LNCaP clone FGC (cell line): ENCODE data around the gene IGLL1.
"Not testable (repeated sequence)": the region's sequence is repeated elsewhere in the genome, so short reads cannot be mapped to it uniquely, and the experiment has no call there.

Source experiments
- DNase-seq: peaks from one replicate; pipeline ENCODE4 v3.0.0-alpha.2; 2011; ENCODE audit warnings: low read depth
- H3K4me3 ChIP-seq: 2 replicates; pipeline ENCODE4 v1.5.1; 2011; ENCODE audit warnings: mild to moderate bottlenecking, low read depth, low read length, control low read depth
- TF ChIP-seq, protein P1 (sequence below): IDR thresholded peaks from 2 replicates; pipeline ENCODE4 v1.5.1; 2012; ENCODE audit warnings: mild to moderate bottlenecking; ENCODE audit not compliant: control insufficient read depth, insufficient read depth; ENCODE audit errors: extremely low read depth

The IGLL1 gene

GRCh38 chr22:23580576-23581259 lies 628 bp upstream of the IGLL1 start:
- no peak overlapping the region for H3K4me3 ChIP-seq
- DNase-seq: no peak
- TF ChIP-seq, protein P1, sequence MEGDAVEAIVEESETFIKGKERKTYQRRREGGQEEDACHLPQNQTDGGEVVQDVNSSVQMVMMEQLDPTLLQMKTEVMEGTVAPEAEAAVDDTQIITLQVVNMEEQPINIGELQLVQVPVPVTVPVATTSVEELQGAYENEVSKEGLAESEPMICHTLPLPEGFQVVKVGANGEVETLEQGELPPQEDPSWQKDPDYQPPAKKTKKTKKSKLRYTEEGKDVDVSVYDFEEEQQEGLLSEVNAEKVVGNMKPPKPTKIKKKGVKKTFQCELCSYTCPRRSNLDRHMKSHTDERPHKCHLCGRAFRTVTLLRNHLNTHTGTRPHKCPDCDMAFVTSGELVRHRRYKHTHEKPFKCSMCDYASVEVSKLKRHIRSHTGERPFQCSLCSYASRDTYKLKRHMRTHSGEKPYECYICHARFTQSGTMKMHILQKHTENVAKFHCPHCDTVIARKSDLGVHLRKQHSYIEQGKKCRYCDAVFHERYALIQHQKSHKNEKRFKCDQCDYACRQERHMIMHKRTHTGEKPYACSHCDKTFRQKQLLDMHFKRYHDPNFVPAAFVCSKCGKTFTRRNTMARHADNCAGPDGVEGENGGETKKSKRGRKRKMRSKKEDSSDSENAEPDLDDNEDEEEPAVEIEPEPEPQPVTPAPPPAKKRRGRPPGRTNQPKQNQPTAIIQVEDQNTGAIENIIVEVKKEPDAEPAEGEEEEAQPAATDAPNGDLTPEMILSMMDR: no peak

- TF ChIP-seq, protein P1: no peak
- no peak for DNase-seq
Measured at GRCh38 chr22:23579280-23579679, 810 bp downstream of the IGLL1 start.

GRCh38 chr22:23578306-23578705 lies 1.8 kb downstream of the IGLL1 start:
- no peak for DNase-seq
- TF ChIP-seq, protein P1: no peak
- no peak overlapping the region for H3K4me3 ChIP-seq

More at GRCh38 chr22:23579280-23579679, 810 bp downstream of the IGLL1 start:
- no peak overlapping the region for H3K4me3 ChIP-seq

GRCh38 chr22:23576681-23577080 lies 3.4 kb downstream of the IGLL1 start:
- H3K4me3 ChIP-seq: no peak overlapping the region
- no peak for DNase-seq
- TF ChIP-seq, protein P1: no peak

GRCh38 chr22:23575601-23576000 lies 4.5 kb downstream of the IGLL1 start:
- no peak for DNase-seq
- H3K4me3 ChIP-seq: no peak overlapping the region
- TF ChIP-seq, protein P1: no peak

- H3K4me3 ChIP-seq: no peak overlapping the region
- DNase-seq: no peak
- TF ChIP-seq, protein P1: no peak
Measured at GRCh38 chr22:23574877-23575276, 5.2 kb downstream of the IGLL1 start.

GRCh38 chr22:23574371-23574811 lies 5.7 kb downstream of the IGLL1 start:
- TF ChIP-seq, protein P1: no peak
- no peak overlapping the region for H3K4me3 ChIP-seq
- no peak for DNase-seq

DNA sequence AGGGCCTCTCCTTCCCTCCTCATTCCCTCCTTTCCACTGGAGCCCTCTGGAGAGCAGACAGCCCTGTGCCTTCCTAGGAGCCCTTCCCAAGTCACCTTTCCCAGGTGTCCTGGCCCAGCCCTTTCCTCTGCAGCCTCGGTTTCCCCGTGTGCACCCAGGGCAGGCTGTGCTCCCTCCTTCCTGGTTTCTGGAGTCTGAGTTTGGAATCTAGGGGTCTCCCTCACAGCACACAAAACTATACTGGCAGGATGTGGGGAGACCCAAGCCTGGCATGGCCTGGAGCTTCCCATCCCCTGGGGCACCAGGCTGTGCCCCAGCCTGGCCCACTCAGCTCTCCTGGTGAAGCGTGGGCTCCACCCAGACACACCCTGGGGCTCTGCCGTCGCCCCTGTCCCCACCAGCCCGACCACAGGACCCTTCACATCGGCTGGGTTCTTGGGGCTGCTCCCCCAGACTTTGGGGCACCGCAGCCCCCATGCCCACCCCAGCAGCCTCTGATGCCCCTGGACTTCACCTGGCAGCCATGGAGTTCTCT lies 6.3 kb downstream of the IGLL1 start:
- not testable (repeated sequence) for DNase-seq, H3K4me3 ChIP-seq

DNA sequence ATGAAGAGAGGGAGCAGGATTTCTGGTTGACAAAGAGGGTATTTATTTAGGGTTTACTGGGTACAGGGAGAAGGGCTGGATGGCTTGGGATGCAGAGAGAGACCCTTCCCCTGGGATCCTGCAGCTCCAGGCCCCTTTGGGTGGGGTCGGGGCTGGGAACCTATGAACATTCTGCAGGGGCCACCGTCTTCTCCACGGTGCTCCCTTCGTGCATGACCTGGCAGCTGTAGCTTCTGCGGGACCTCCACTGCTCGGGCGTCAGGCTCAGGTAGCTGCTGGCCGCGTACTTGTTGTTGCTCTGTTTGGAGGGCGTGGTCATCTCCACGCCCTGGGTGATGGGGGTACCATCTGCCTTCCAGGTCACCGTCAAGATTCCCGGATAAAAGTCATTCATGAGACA lies 7.0 kb downstream of the IGLL1 start:
- DNase-seq, H3K4me3 ChIP-seq: not testable (repeated sequence)
